ENCODE results near the gene ASAP3. TPM values are rescaled to one million over a fixed set of nuclear protein-coding genes. Genes with fewer than 3 reads are reported as not detected.

The ASAP3 gene
- total RNA-seq, 2 experiments from 2014 or later: 0.81 to 1.2 TPM

GRCh38 chr1:23521588-23521987 lies 37.6 kb upstream of the ASAP3 start:
- peaks cover 3% of the 10 kb centered on the region for H3K36me3 ChIP-seq (ENCODE audit: insufficient read depth, low read length)
- ChIA-PET POLR2A (no interaction called here), CTCF (no interaction called here)
- DNase-seq: no peak
- ATAC-seq (ENCODE audit: poor library complexity): no peak
- H3K27ac ChIP-seq (ENCODE audit: low read depth in 1 of 2, low read length in 2 of 2): no peak overlapping the region
- H3K4me3 ChIP-seq (ENCODE audit: low read length): no peak overlapping the region
- H3K36me3 Mint-ChIP-seq (ENCODE audit: low read depth): peaks cover 5% of the 10 kb centered on the region
- no peak overlapping the region for H3K4me3 Mint-ChIP-seq
- no peak for TF ChIP-seq CTCF (IDR thresholded peaks at IDR 0.05)
- peaks cover 32% of the 10 kb centered on the region for H3K4me1 ChIP-seq (ENCODE audit: insufficient read depth, low read length)
- H3K27ac Mint-ChIP-seq: no peak overlapping the region
- intact Hi-C loops (cut with DNase I, micrococcal nuclease): no loop called here
- H3K9me3 Mint-ChIP-seq: no peaks in the 10 kb centered on the region
- H3K4me1 Mint-ChIP-seq (ENCODE audit: low read depth): peaks cover 40% of the 10 kb centered on the region
- H3K27me3 Mint-ChIP-seq: no peaks in the 10 kb centered on the region
- no peaks in the 10 kb centered on the region for H3K9me3 ChIP-seq (ENCODE audit: control insufficient read depth in 1 of 2, insufficient read depth in 1 of 2, low read length in 2 of 2)
- no peaks in the 10 kb centered on the region for H3K27me3 ChIP-seq (ENCODE audit: control insufficient read depth in 1 of 2, insufficient read depth in 2 of 2, low read length in 2 of 2)

GRCh38 chr1:23517581-23517980 lies 33.6 kb upstream of the ASAP3 start:
- CTCF ChIA-PET: interaction anchor here (3.3 kb wide), 1 partner anchor 20 kb away, joined by 13 read pairs; no protein-coding TSS in a partner anchor
- Mint-ChIP-seq H3K27me3 (no peaks in the 10 kb centered on the region), H3K9me3 (no peaks in the 10 kb centered on the region), H3K4me3 (no peak overlapping the region), H3K36me3 (ENCODE audit: low read depth) (peaks cover 5% of the 10 kb centered on the region), H3K4me1 (ENCODE audit: low read depth) (peaks cover 5% of the 10 kb centered on the region), H3K27ac (no peak overlapping the region)
- no peak for ATAC-seq (ENCODE audit: poor library complexity)
- no peak overlapping the region for H3K27ac ChIP-seq (ENCODE audit: low read depth in 1 of 2, low read length in 2 of 2)
- H3K9me3 ChIP-seq (ENCODE audit: control insufficient read depth in 1 of 2, insufficient read depth in 1 of 2, low read length in 2 of 2): no peaks in the 10 kb centered on the region
- intact Hi-C loops (cut with DNase I, micrococcal nuclease): no loop called here
- no peak for TF ChIP-seq CTCF (IDR thresholded peaks at IDR 0.05)
- no peak overlapping the region for H3K4me3 ChIP-seq (ENCODE audit: low read length)
- H3K27me3 ChIP-seq (ENCODE audit: control insufficient read depth in 1 of 2, insufficient read depth in 2 of 2, low read length in 2 of 2): no peaks in the 10 kb centered on the region
- POLR2A ChIA-PET: no interaction called here
- no peak for DNase-seq
- no peaks in the 10 kb centered on the region for H3K4me1 ChIP-seq (ENCODE audit: insufficient read depth, low read length)
- peaks cover 5% of the 10 kb centered on the region for H3K36me3 ChIP-seq (ENCODE audit: insufficient read depth, low read length)

- CTCF ChIA-PET: interaction anchor here (1.0 to 3.3 kb wide), 3 partner anchors 19 to 121 kb away, joined by 3 to 13 read pairs (median 3); no protein-coding TSS in a partner anchor
- no peaks in the 10 kb centered on the region for H3K9me3 Mint-ChIP-seq
- no peak overlapping the region for H3K4me3 ChIP-seq (ENCODE audit: low read length)
- no peak overlapping the region for H3K27ac Mint-ChIP-seq
- no peaks in the 10 kb centered on the region for H3K27me3 ChIP-seq (ENCODE audit: control insufficient read depth in 1 of 2, insufficient read depth in 2 of 2, low read length in 2 of 2)
- no peak for TF ChIP-seq CTCF (IDR thresholded peaks at IDR 0.05)
- H3K36me3 ChIP-seq (ENCODE audit: insufficient read depth, low read length): peaks cover 5% of the 10 kb centered on the region
- H3K4me3 Mint-ChIP-seq: no peak overlapping the region
- H3K36me3 Mint-ChIP-seq (ENCODE audit: low read depth): peaks cover 5% of the 10 kb centered on the region
- intact Hi-C loops (cut with DNase I, micrococcal nuclease): no loop called here
- H3K4me1 ChIP-seq (ENCODE audit: insufficient read depth, low read length): no peaks in the 10 kb centered on the region
- H3K27ac ChIP-seq (ENCODE audit: low read depth in 1 of 2, low read length in 2 of 2): no peak overlapping the region
- H3K4me1 Mint-ChIP-seq (ENCODE audit: low read depth): no peaks in the 10 kb centered on the region
- no peak for ATAC-seq (ENCODE audit: poor library complexity)
- no peak for DNase-seq
- H3K27me3 Mint-ChIP-seq: no peaks in the 10 kb centered on the region
- POLR2A ChIA-PET: interaction anchor here (1.6 kb wide), 1 partner anchor 9 kb away, joined by 4 read pairs; no protein-coding TSS in a partner anchor
- H3K9me3 ChIP-seq (ENCODE audit: control insufficient read depth in 1 of 2, insufficient read depth in 1 of 2, low read length in 2 of 2): no peaks in the 10 kb centered on the region
Observed at GRCh38 chr1:23515905-23516304, 31.9 kb upstream of the ASAP3 start.

Data from CD4-positive, alpha-beta T cell (primary cell).